GM12878 (cell line): ENCODE measurements around the gene PRRG3.

Experiments used
- BCL3 ChIP-seq: IDR thresholded peaks from 2 replicates; pipeline ENCODE4 v1.6.1; 2011; ENCODE audit warnings: borderline replicate concordance, low read depth, mild to moderate bottlenecking, moderate library complexity, low read length; ENCODE audit not compliant: insufficient read depth, poor library complexity, severe bottlenecking
- BRCA1 ChIP-seq: IDR thresholded peaks from 2 replicates; pipeline ENCODE4 v1.6.1; 2011; ENCODE audit warnings: low read depth, low read length, improper control_type of control experiment
- CEBPZ ChIP-seq: fragments of 150-350 bp; IDR thresholded peaks from 2 replicates; pipeline ENCODE4 v1.6.1; 2016; ENCODE audit warnings: low read depth, low read length
- GABPA ChIP-seq: IDR thresholded peaks from 2 replicates; pipeline ENCODE4 v1.6.1; 2014; ENCODE audit warnings: antibody characterized with exemption, low read depth, mild to moderate bottlenecking, inconsistent platforms
- MXI1 ChIP-seq: fragments of 150-350 bp; IDR thresholded peaks from 2 replicates; pipeline ENCODE4 v1.6.1; 2011; ENCODE audit warnings: low read depth, mild to moderate bottlenecking, inconsistent platforms, low read length, improper control_type of control experiment
- PAX8 ChIP-seq: fragments of 450-650 bp; IDR thresholded peaks from 2 replicates; pipeline ENCODE4 v1.6.1; 2017; ENCODE audit warnings: mild to moderate bottlenecking, moderate library complexity
- POLR2A ChIP-seq: IDR thresholded peaks from 2 replicates; pipeline ENCODE4 v1.6.1; 2011; ENCODE audit warnings: low read depth, mild to moderate bottlenecking, low read length
- SIX5 ChIP-seq: IDR thresholded peaks from 2 replicates; pipeline ENCODE4 v1.6.1; 2011; ENCODE audit warnings: mild to moderate bottlenecking, low read depth, low read length, moderate library complexity; ENCODE audit not compliant: severe bottlenecking
- YY1 ChIP-seq: IDR thresholded peaks from 2 replicates; pipeline ENCODE4 v1.6.1; 2011; ENCODE audit warnings: low read depth, mild to moderate bottlenecking, low read length
- ZNF207 ChIP-seq: fragments of 450-650 bp; IDR thresholded peaks from 2 replicates; pipeline ENCODE4 v1.6.1; 2014; ENCODE audit warnings: antibody characterized with exemption, mild to moderate bottlenecking, borderline replicate concordance
- TF ChIP-seq, protein P1 (sequence below): fragments of 450-650 bp; IDR thresholded peaks from 2 replicates; pipeline ENCODE4 v1.6.1; 2016; ENCODE audit warnings: mild to moderate bottlenecking, moderate library complexity, borderline replicate concordance
- TF ChIP-seq, protein P2 (sequence below), 3 experiments: IDR thresholded peaks in 2 of 3; conservative IDR thresholded peaks in 1 of 3; 2 replicates each; pipeline ENCODE4 v1.5.1; 2011; ENCODE audit warnings: low read depth in 3 of 3, low read length in 3 of 3, mild to moderate bottlenecking in 3 of 3, control low read depth in 2 of 3, moderate library complexity in 2 of 3, inconsistent platforms in 1 of 3, mixed read lengths in 1 of 3; ENCODE audit not compliant: control insufficient read depth in 2 of 3, insufficient read depth in 1 of 3; ENCODE audit errors: extremely low read depth in 1 of 3

GRCh38 chrX:151698485-151698884 is 3.2 kb downstream of the PRRG3 start:
- TF ChIP-seq, protein P1, sequence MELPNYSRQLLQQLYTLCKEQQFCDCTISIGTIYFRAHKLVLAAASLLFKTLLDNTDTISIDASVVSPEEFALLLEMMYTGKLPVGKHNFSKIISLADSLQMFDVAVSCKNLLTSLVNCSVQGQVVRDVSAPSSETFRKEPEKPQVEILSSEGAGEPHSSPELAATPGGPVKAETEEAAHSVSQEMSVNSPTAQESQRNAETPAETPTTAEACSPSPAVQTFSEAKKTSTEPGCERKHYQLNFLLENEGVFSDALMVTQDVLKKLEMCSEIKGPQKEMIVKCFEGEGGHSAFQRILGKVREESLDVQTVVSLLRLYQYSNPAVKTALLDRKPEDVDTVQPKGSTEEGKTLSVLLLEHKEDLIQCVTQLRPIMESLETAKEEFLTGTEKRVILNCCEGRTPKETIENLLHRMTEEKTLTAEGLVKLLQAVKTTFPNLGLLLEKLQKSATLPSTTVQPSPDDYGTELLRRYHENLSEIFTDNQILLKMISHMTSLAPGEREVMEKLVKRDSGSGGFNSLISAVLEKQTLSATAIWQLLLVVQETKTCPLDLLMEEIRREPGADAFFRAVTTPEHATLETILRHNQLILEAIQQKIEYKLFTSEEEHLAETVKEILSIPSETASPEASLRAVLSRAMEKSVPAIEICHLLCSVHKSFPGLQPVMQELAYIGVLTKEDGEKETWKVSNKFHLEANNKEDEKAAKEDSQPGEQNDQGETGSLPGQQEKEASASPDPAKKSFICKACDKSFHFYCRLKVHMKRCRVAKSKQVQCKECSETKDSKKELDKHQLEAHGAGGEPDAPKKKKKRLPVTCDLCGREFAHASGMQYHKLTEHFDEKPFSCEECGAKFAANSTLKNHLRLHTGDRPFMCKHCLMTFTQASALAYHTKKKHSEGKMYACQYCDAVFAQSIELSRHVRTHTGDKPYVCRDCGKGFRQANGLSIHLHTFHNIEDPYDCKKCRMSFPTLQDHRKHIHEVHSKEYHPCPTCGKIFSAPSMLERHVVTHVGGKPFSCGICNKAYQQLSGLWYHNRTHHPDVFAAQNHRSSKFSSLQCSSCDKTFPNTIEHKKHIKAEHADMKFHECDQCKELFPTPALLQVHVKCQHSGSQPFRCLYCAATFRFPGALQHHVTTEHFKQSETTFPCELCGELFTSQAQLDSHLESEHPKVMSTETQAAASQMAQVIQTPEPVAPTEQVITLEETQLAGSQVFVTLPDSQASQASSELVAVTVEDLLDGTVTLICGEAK = no peak
- no peak for TF ChIP-seq PAX8
- TF ChIP-seq, protein P2, sequence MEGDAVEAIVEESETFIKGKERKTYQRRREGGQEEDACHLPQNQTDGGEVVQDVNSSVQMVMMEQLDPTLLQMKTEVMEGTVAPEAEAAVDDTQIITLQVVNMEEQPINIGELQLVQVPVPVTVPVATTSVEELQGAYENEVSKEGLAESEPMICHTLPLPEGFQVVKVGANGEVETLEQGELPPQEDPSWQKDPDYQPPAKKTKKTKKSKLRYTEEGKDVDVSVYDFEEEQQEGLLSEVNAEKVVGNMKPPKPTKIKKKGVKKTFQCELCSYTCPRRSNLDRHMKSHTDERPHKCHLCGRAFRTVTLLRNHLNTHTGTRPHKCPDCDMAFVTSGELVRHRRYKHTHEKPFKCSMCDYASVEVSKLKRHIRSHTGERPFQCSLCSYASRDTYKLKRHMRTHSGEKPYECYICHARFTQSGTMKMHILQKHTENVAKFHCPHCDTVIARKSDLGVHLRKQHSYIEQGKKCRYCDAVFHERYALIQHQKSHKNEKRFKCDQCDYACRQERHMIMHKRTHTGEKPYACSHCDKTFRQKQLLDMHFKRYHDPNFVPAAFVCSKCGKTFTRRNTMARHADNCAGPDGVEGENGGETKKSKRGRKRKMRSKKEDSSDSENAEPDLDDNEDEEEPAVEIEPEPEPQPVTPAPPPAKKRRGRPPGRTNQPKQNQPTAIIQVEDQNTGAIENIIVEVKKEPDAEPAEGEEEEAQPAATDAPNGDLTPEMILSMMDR (IDR thresholded peaks at IDR 0.05 in 2 of 3, conservative IDR thresholded peaks at IDR 0.05 in 1 of 3; ENCODE audit: control insufficient read depth in 2 of 3, extremely low read depth in 1 of 3, insufficient read depth in 1 of 3, low read depth in 3 of 3, low read length in 3 of 3) = no peak
- TF ChIP-seq BRCA1 = no peak
- no peak for TF ChIP-seq POLR2A
- TF ChIP-seq BCL3 = no peak
- no peak for TF ChIP-seq MXI1
- TF ChIP-seq YY1 = no peak
- TF ChIP-seq CEBPZ = no peak
- TF ChIP-seq SIX5 = no peak
- TF ChIP-seq GABPA = no peak
- TF ChIP-seq ZNF207 = no peak
